ENCODE data around the gene POLRMT.
"Not testable (repeated sequence)": the region's sequence is repeated elsewhere in the genome, so short reads cannot be mapped to it uniquely, and the experiment has no call there.

Gene POLRMT

DNA sequence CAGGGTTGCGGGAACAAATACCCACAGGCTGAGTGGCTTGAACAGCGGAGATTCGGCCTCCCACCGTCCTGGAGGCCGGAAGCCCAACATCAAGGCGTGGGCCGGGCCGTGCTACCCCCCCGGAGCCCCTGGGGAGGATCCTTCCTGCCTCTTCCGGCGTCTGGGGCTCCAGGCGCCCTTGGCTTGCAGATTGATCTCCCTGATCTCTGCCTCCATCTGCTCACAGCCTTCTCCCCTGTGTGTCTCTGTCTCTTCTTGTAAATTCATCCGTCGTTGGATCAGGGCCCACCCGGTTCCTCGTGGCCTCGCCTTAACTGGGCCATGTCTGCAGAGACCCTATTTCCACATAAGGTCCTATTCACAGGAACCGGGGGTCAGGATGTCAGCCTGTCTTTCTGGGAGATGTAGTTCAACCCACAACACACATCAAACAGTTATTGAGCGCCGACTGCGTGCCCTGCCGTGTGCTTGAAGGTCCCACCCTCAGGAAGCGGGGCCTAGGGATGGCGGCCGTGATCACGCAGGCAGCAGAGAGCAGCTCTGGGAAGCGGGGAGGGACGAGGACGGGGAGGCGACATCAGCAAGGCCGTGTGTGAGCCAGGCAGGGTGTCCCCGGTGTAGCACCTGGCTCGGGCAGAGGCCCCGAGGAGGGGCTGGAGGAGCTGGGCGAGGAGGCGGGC, 22.4 kb downstream of the POLRMT start:
- DNase-seq (ENCODE audit: low read depth): no peak

DNA sequence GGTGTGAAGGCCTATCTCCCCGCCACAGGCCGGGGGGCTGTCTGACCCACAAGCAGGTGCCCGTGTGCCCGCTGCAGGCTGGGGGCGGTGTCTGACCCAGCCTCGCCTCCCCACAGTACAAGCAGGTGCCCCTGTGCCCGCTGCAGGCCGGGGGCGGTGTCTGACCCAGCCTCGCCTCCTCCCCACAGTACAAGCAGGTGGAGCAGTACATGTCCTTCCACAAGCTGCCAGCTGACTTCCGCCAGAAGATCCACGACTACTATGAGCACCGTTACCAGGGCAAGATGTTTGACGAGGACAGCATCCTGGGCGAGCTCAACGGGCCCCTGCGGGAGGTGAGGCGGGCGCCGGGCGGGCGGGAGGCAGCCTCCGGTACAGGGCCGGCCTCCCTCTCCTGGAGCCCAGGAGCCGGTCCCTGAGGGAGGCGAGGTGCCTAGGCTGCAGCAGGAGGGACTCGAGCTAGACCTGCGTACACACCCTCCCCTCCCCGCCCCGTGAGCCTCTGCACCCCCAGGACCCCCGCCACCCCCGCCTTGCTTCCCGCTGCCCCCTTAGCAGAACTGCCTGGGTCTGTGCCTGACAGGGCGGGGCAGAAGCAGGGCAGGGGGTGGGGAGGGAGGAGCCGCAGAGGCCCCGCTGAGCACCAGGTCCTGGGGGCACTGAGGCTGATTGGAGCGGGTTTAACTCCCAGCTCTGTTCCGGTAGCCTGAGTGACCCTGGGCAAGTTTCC, 23.1 kb downstream of the POLRMT start:
- DNase-seq (ENCODE audit: low read depth): no peak

DNA sequence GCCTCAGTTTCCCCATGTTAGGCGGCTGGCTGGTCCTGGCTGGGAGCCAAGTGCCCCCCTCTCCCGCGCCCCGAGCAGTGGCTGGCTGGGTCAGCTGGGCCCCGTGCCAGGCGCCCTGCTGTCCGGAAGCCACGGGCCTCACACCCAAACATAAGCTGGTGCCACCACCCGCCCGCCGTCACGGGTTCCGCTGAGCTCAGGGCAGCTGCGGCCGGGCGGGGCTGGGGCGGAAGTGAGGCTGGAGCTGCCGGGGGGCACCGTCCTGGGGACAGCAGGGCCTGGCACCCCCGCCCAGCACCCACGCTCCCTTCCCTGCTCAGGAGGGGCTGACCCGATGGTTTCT, 24.4 kb downstream of the POLRMT start:
- DNase-seq (ENCODE audit: low read depth): no peak

DNA sequence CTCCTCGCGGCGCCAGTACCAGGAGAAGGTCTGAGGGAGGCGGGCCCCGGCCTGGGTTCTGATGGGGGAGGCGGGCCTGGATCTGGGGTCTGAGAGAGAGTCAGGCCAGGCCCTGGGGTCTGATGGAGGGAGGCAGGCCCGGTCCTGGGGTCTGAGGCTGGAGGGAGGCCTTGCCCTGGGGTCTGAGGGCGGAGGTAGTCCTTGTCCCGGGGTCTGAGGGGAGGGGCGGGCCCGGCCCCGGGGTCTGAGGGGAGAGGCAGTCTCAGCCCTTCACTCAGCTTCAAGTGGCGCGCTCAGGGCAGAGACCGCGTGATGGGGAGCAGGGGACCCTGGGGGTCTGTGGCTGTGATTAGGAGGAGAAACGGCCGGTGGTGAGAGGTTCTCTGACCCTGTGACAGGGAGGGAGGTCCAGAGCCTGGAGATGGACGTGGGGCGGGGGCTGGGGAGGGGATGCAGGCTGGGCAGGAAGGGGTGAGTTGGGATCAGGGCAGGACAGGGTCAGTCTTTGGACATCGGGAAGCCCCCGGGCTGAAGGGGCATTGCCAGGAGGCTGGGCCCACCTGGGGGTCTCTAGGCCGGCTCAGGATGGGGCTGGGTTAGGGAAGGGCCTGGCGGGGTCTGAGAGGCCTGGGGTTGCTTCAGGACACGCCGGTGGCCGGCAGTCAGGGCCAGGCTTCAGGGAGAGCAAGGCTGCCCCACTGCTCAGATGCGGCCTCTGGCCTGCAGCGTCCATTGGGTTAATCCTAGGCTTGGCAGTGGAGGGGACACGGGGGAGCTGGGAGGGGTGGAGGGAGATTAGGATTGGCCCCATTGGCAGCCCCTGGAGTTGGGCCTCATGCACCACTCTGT, 25.0 kb downstream of the POLRMT start:
- no peak for DNase-seq (ENCODE audit: low read depth)

DNA sequence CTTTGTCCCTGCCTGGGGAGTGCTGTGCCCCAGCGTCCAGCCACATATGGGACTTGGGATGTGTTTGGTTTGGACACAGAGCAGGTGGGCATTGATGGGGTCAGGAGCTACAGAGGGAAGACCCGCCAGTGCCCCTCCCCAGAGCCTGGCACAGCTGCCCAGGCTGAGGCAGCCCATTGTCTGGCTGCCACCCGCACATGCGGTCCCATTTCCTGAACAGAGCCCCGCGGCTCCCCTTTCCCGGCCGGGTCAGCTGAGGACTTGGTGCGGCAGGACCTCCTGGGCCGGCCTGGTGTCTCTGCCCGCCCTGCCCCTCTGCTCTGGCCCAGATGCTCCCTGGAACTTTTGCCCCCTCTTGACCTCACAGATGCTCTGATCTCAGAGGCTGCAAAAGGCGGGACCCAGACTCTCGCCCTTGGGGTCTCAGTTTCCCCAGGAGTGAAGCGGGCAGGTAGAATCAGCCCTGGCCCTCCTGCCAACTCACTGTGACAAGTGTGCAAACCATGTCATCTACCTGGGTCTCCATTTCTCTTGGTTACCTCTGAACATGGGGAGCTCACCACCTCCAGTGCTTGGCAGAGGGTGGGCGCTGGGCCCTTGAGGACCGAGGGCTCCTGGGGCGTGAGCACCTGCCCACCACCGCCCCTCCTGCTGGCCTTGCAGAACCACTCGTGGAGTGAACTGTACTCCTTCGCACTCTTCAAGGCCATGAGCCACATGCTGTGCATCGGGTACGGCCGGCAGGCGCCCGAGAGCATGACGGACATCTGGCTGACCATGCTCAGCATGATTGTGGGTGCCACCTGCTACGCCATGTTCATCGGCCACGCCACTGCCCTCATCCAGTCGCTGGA, 25.8 kb downstream of the POLRMT start:
- no peak for DNase-seq (ENCODE audit: low read depth)

DNA sequence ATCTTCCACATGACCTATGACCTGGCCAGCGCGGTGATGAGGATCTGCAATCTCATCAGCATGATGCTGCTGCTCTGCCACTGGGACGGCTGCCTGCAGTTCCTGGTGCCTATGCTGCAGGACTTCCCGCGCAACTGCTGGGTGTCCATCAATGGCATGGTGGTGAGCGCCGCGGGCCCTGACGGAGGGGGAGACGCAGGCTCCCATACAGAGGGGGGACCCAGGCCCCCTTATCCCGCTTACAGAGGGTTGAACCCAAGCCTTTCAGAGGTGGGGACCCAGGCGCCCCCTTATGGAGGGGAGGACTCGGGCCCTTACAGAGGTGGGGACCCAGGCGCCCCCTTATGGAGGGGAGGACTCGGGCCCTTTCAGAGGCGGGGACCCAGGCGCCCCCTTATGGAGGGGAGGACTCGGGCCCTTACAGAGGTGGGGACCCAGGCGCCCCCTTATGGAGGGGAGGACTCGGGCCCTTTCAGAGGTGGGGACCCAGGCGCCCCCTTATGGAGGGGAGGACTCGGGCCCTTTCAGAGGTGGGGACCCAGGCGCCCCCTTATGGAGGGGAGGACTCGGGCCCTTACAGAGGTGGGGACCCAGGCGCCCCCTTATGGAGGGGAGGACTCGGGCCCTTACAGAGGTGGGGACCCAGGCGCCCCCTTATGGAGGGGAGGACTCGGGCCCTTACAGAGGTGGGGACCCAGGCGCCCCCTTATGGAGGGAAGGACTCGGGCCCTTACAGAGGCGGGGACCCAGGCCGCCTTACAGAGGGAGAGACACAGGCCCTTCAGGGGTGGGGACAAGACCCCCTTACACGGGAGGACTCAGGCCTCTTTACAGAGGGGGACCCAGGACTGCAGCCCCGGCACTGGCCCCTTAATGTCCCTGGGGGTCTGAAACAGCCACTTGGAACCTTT, 28.0 kb downstream of the POLRMT start:
- not testable (repeated sequence) for DNase-seq (ENCODE audit: low read depth)

DNA sequence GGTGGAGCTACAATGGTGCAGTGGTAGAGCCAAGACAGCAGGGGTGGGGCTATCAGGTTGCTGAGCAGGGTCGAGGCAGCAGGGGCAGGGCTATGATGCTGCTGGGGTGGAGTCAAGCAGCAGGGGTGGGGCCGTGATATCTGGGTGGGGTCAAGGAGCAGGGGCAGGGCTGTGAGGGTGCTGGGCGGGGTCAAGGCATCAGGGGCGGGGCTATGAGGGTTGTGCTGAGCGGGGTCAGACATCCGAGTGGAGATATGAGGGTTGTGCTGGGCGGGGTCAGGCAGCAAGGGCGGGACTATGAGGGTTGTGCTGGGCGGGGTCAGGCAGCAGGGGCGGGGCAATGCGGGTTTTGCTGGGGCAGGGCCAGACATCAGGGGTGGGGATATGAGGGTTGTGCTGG, 29.0 kb downstream of the POLRMT start:
- no peak for DNase-seq (ENCODE audit: low read depth)

GRCh38 chr19:603779-604178, 29.6 kb downstream of the POLRMT start:
- not testable (repeated sequence) for DNase-seq (ENCODE audit: low read depth)

DNA sequence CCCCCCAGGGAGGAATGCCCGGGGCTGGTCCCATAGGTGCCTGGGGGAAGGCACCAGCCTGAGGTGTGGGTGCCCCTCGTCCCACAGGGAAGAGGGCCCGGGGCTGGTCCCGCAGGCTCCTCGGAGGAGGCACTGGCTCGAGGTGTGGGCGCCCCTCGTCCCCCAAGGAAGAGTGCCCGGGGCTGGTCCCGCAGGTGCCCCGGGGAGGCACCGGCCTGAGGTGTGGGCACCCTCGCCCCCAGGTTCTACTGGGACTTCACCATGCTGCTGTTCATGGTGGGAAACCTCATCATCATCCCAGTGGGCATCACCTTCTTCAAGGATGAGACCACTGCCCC, 30.1 kb downstream of the POLRMT start:
- not testable (repeated sequence) for DNase-seq (ENCODE audit: low read depth)

DNA sequence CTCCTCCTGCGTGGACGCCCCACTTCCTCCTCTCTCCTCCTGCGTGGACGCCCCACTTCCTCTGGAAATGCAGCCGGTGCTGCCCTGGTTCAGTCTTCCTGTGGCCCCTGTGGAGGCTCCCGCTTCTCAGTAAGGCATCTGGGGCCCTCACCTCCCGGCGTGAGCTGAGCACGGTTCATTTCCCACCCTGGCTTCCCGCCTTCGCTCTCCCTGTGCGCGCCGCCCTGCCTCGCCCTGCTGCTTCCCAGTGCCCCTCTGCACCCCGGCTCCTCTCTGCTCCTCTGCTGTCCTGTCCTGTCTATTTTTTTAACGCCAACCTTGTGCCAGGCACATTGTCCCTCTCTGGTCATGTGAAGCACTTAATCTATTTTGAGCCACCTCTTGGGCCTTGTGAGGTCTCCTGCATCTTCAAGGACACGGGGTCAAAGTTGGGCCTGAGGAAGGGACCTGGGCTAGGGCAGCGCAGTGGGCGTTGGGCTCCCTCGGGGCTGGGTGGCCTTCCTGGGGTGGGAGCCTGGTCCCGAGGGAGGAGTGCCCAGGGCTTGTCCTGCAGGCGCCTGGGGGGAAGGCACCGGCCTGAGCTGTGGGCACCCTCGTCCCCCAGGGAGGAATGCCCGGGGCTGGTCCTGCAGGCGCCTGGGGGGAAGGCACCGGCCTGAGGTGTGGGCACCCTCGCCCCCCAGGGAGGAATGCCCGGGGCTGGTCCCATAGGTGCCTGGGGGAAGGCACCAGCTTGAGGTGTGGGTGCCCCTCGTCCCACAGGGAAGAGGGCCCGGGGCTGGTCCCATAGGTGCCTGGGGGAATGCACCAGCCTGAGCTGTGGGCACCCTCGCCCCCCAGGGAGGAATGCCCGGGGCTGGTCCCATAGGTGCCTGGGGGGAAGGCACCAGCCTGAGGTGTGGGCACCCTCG, 30.7 kb downstream of the POLRMT start:
- no peak for DNase-seq (ENCODE audit: low read depth)

GRCh38 chr19:601790-602189, 31.5 kb downstream of the POLRMT start:
- DNase-seq (ENCODE audit: low read depth): no peak

GRCh38 chr19:601310-601709, 32.0 kb downstream of the POLRMT start:
- no peak for DNase-seq (ENCODE audit: low read depth)

- DNase-seq (ENCODE audit: low read depth): no peak
Observed at GRCh38 chr19:597406-598315, 35.7 kb downstream of the POLRMT start.

- no peak for DNase-seq (ENCODE audit: low read depth)
Observed at GRCh38 chr19:596263-596655, 37.1 kb downstream of the POLRMT start.

- DNase-seq (ENCODE audit: low read depth): no peak
Observed at GRCh38 chr19:595326-596262, 37.7 kb downstream of the POLRMT start.

DNA sequence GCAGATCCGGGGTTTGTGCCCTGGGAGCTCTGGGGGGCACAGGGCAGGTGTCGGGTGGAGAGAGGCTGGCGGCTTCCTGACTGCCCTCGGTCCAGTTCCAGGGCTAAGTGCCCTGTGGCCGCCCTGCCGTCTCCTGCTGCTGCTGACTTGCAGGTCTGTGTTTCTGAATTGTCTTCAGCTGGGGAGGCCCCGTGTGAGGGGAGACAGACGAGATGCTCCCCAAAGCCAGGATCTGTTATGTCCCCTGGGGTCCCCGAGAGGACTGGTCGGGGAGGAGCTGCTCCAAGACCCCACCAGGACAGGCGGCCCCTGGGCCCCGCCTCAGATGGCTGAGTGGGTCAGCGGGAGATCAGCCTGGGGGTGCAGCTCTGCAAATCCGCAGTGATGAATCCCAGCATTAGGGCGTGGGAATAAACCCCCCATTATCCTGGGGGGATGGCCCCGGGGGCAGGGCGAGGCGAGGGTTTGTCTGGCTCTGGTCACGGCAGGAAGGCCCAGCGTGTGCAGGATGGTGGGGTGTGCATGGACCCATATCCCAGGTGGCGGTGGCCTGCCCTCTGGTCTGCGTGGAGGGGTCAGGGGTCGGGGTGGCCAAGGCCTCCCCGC, 39.0 kb downstream of the POLRMT start:
- no peak for DNase-seq (ENCODE audit: low read depth)

DNA sequence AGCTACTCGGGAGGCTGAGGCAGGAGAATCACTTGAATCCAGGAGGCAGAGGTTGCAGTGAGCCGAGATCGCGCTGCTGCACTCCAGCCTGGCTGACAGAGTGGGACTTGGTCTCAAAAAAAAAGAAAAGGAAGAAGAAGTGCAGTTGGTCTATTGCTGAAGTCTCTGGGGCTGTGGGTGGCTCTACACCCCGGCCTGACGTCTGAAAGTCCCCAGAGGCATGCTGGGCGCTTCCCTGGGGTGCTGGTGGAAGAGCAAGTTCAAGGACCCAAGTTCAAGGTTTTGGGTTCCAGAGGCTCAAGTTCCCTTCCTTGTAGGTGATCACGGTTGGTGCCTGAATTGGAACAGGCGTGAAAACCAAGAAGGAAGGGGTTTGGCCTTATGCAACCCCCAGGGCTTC, 39.8 kb downstream of the POLRMT start:
- DNase-seq (ENCODE audit: low read depth): no peak
